Hematopoietic multipotent progenitor cell (in vitro differentiated cells): Measurements from ENCODE around the gene KANSL1. TPM values are rescaled to one million over a fixed set of nuclear protein-coding genes. Genes with fewer than 3 reads are reported as not detected.
"Not testable (repeated sequence)": the region's sequence is repeated elsewhere in the genome, so short reads cannot be mapped to it uniquely, and the experiment has no call there.

Experiments used
- DNase-seq, 3 donors: peaks; one replicate each; pipeline ENCODE4 v3.0.0-alpha.2; 2011 to 2015; ENCODE audit warnings: low read depth in 2 of 3, low spot score in 2 of 3
- total RNA-seq: library from RNA; depleted of rRNA; stranded (reverse); fragments of >200 nt; gene quantifications from one replicate; pipeline ENCODE4 v1.2.3, GENCODE V29; 2012

The KANSL1 gene
- total RNA-seq, 1 donor = 140 TPM

- no peak for DNase-seq
Observed at GRCh38 chr17:46027048-46027975, 165.9 kb downstream of the KANSL1 start.

- no peak for DNase-seq
Observed at GRCh38 chr17:46026166-46027047, 166.8 kb downstream of the KANSL1 start.

- no peak for DNase-seq
Observed at GRCh38 chr17:46025510-46026165, 167.6 kb downstream of the KANSL1 start.

- no peak for DNase-seq
Observed at GRCh38 chr17:46025060-46025459, 168.2 kb downstream of the KANSL1 start.

GRCh38 chr17:46024590-46024989 lies 168.6 kb downstream of the KANSL1 start:
- no peak for DNase-seq

- DNase-seq = no peak
Observed at GRCh38 chr17:46023783-46024388, 169.3 kb downstream of the KANSL1 start.

GRCh38 chr17:46023366-46023765 lies 169.9 kb downstream of the KANSL1 start:
- not testable (repeated sequence) for DNase-seq

GRCh38 chr17:46020998-46021397 lies 172.2 kb downstream of the KANSL1 start:
- DNase-seq = no peak

GRCh38 chr17:46020023-46020761 lies 173.0 kb downstream of the KANSL1 start:
- DNase-seq = peak in 1 of 3 donors; percentile 24

GRCh38 chr17:46019408-46019925 lies 173.8 kb downstream of the KANSL1 start:
- not testable (repeated sequence) for DNase-seq

GRCh38 chr17:46013502-46014165 lies 179.6 kb downstream of the KANSL1 start:
- no peak for DNase-seq

GRCh38 chr17:46013127-46013501 lies 180.1 kb downstream of the KANSL1 start:
- DNase-seq = no peak

GRCh38 chr17:46012506-46013079 lies 180.6 kb downstream of the KANSL1 start:
- DNase-seq = no peak

GRCh38 chr17:46011711-46012505 lies 181.3 kb downstream of the KANSL1 start:
- no peak for DNase-seq

GRCh38 chr17:46010597-46011186 lies 182.5 kb downstream of the KANSL1 start:
- no peak for DNase-seq

- no peak for DNase-seq
Observed at GRCh38 chr17:46009681-46010596, 183.3 kb downstream of the KANSL1 start.
